ENCODE data around the gene FGFR2.

FGFR2 gene

DNA sequence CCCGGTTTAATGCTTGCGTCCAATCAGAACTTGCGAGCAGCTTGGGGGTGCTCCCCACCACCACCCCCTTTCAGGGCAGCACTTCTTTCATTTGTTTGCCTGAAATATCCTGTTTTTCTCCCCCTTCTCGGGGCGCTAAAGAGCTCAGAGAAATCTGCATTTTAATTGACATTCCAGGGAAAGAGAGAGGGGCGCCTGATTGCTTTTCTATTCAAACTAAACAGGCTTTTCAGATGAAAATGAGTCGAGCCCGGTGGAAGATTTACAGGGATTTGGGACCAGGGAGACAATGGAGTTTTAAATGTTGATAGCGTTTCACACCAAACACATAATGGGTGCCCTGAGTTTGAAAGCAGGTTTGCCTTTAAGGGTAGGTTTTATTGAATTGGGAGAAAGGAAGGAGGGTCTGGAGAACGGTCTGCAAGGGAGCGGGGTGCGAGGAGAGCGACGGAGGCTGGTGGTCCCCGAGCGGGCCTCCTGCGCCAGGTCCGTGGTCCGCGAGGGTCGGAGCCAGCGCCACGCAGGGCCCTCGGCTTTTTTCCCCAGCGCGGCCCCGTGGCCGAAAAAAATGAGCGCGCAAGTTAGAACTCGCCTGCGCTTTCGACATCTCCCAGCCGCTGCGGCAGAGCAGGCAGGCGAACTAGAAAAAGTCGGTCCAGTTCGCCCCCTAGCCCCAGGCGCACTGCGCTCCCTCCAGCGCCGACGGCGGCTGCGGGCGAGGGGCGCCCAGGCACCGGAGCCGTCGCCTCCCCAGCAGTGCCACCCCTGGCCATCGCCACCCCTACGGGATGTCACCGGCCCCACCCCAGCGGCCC lies 1.3 kb downstream of the FGFR2 start:
- DNase-seq (ENCODE audit: low read depth): no peak
- TF ChIP-seq, protein P1, sequence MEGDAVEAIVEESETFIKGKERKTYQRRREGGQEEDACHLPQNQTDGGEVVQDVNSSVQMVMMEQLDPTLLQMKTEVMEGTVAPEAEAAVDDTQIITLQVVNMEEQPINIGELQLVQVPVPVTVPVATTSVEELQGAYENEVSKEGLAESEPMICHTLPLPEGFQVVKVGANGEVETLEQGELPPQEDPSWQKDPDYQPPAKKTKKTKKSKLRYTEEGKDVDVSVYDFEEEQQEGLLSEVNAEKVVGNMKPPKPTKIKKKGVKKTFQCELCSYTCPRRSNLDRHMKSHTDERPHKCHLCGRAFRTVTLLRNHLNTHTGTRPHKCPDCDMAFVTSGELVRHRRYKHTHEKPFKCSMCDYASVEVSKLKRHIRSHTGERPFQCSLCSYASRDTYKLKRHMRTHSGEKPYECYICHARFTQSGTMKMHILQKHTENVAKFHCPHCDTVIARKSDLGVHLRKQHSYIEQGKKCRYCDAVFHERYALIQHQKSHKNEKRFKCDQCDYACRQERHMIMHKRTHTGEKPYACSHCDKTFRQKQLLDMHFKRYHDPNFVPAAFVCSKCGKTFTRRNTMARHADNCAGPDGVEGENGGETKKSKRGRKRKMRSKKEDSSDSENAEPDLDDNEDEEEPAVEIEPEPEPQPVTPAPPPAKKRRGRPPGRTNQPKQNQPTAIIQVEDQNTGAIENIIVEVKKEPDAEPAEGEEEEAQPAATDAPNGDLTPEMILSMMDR (conservative IDR thresholded peaks at IDR 0.05; ENCODE audit: control insufficient read depth, insufficient read depth, low read depth, low read length): no peak
- no peak overlapping the region for H3K4me3 ChIP-seq (ENCODE audit: control insufficient read depth, low read depth, low read length)

DNA sequence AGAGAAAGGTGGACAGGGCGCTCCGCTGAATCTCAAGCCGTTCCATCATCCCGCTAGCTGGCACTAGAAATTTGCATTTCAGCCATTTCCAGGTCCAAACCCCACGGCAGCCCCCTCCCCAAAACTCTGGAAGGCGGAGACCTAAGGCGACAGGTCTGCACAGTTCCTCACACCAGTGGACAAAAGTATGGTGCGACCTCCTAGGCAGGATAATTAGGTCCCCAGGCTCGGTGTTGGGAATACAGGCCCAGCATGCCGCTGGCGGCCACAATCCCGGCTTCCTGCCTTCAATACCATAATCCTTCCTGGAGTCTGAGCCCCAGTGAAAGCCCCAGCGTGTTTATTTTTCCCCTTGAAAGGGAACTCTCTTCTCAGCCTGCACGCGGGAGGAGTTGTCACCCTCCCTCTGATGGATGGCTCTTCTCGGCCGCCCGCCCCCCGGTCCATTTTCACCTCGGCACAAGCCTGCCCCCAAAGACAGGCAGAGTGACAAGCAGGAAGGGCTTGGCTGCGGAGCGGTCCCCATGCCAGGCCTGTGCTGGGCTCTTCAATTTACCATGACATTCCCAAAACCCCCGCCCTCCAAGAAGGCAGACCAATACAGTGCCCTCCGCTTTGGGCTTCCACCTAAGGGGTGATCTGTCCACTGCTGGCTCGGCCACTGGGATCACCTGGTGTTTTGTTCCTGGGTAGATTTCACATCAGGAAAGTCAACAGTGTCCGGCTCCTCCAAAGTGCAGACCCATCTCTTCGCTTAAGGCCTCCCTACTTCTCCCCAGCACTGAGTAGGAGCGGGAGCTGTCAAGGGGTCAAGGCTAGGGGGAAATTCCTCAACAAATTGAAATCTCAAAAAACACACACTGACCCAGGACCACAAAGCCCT lies 2.2 kb downstream of the FGFR2 start:
- DNase-seq (ENCODE audit: low read depth): no peak
- TF ChIP-seq, protein P1 (conservative IDR thresholded peaks at IDR 0.05; ENCODE audit: control insufficient read depth, insufficient read depth, low read depth, low read length): no peak
- no peak overlapping the region for H3K4me3 ChIP-seq (ENCODE audit: control insufficient read depth, low read depth, low read length)

DNA sequence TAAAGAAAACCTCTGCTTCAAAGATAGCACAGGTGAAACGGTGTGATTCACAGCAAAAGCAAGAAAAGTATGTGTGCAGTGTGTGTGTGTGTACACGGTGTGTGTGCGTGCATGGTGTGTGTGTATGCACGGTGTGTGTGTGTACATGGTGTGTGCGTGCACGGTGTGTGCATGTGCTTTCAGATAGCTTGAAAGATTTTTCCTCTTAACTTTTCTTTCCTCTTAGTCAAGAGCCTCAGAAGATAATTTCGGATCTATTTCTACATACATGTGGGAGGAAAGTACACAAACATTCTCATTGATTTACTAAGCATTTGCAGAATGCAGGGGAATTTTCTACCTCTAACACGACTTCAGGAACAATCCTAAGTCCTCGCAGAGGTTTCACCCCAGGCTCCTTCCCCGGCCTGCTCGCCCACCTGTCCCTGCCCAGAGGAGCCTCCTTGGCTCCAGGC lies 2.9 kb downstream of the FGFR2 start:
- DNase-seq (ENCODE audit: low read depth): no peak
- H3K4me3 ChIP-seq (ENCODE audit: control insufficient read depth, low read depth, low read length): no peak overlapping the region
- TF ChIP-seq, protein P1 (conservative IDR thresholded peaks at IDR 0.05; ENCODE audit: control insufficient read depth, insufficient read depth, low read depth, low read length): no peak

DNA sequence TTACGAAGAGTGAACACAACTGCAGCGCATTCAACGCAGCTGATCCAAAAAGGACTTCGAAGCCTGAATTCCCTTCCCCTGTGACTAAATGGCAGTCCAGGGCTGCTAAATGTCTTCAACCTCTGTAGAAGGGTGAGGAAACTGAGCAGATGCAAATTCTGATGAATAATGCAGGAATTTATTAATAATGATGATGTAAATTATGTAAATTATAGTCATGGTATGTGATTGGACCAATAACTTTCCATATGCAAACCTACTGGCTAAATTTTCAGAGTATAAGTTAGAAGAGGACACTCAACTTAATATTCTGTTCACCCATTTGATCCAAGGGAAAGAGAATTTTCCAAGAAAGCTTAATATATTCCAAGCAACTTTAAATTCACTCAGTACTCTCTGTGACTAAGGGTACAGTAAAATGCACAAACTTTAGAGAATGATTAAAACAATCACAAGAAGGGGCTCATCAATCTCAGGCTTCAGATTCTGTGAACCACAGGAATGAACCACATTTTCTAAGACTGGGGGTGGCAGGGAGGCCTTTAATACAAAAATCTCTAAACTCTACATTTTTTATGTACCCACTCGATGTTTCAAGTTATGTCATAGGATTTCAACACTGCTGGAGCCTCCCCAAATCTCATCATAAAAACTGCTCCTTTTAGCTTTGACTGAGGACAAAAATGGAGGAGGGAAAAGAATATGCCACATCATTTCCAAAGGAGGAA lies 3.5 kb downstream of the FGFR2 start:
- TF ChIP-seq, protein P1 (conservative IDR thresholded peaks at IDR 0.05; ENCODE audit: control insufficient read depth, insufficient read depth, low read depth, low read length): no peak
- no peak overlapping the region for H3K4me3 ChIP-seq (ENCODE audit: control insufficient read depth, low read depth, low read length)
- DNase-seq (ENCODE audit: low read depth): no peak

DNA sequence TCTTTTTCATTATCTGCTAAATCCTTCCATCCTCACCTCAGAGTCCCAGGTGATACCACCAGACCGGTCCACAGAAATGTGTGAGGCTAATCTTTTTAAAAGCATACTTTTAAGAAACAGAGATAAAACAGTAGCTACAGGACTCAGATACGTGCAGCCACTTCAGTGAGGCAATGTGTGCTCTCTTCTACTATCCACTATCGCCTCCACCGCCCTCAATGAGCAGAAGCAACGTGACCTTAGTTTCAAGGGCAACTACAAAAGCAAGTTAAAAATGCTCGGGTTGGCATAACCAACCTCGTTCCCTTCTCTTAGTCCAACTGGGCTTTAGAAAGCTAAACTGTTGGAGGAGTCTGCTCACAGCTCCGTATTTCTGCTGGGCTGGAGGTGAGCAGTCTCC lies 4.2 kb downstream of the FGFR2 start:
- TF ChIP-seq, protein P1 (conservative IDR thresholded peaks at IDR 0.05; ENCODE audit: control insufficient read depth, insufficient read depth, low read depth, low read length): no peak
- no peak overlapping the region for H3K4me3 ChIP-seq (ENCODE audit: control insufficient read depth, low read depth, low read length)
- DNase-seq (ENCODE audit: low read depth): no peak

Data from fibroblast of mammary gland (primary cell).